Urinary bladder (tissue), 4 donors: ENCODE data around the gene CTNNBL1. TPM values are rescaled to one million over a fixed set of nuclear protein-coding genes. Genes with fewer than 3 reads are reported as not detected.

Experiments used
- DNase-seq: peaks from one replicate; pipeline ENCODE4 v3.0.0-alpha.2; 2015; ENCODE audit errors: extremely low spot score
- H3K27ac ChIP-seq: one replicate; pipeline ENCODE4 v1.5.1; 2013; ENCODE audit warnings: low read depth, mild to moderate bottlenecking, moderate library complexity
- H3K36me3 ChIP-seq: one replicate; pipeline ENCODE4 v1.6.1; 2013; ENCODE audit warnings: mild to moderate bottlenecking, moderate library complexity; ENCODE audit not compliant: insufficient read depth
- H3K4me1 ChIP-seq: one replicate; pipeline ENCODE4 v1.6.1; 2013; ENCODE audit warnings: mild to moderate bottlenecking, moderate library complexity; ENCODE audit not compliant: insufficient read depth
- H3K4me3 ChIP-seq: one replicate; pipeline ENCODE4 v1.5.1; 2013; ENCODE audit warnings: low read depth, low read length
- WGBS: extraction: QIAGEN DNeasy Blood & Tissue Kit; methylation state at CpG from one replicate; pipeline ENCODE4 v1.1.7; 2013; 5-methylcytosine and 5-hydroxymethylcytosine counted together
- polyA plus RNA-seq: library from polyadenylated mRNA; stranded (reverse); fragments of 200-250 nt; gene quantifications from one replicate; pipeline ENCODE4 v1.2.3, GENCODE V29; 2013
- total RNA-seq: library from RNA; depleted of rRNA; stranded (reverse); fragments of >200 nt; gene quantifications from one replicate; pipeline ENCODE4 v1.2.3, GENCODE V29; 2014
- donor health status: healthy with polysubstance abuse.
- donor health status: healthy.

The CTNNBL1 gene
- total and polyA plus RNA-seq, 2 donors, result 22.2 to 39.3 TPM

- DNase-seq, result no peak
- WGBS, result 19% methylated on average over 10 of the region's 10 CpGs
- Histone ChIP-seq H3K27ac (no peak overlapping the region), H3K36me3 (no peaks in the 10 kb centered on the region), H3K4me3 (no peak overlapping the region), H3K4me1 (no peaks in the 10 kb centered on the region)
These were observed 204.6 kb downstream of the CTNNBL1 start for GRCh38 chr20:37898233-37899104.

GRCh38 chr20:37899105-37900045 lies 205.5 kb downstream of the CTNNBL1 start:
- no peak overlapping the region for H3K4me3 ChIP-seq
- WGBS, result 64% methylated on average over 8 of the region's 8 CpGs
- no peaks in the 10 kb centered on the region for H3K4me1 ChIP-seq
- no peak overlapping the region for H3K27ac ChIP-seq
- DNase-seq, result no peak
- H3K36me3 ChIP-seq, result no peaks in the 10 kb centered on the region

GRCh38 chr20:37901240-37901639 lies 207.4 kb downstream of the CTNNBL1 start:
- no peak overlapping the region for H3K27ac ChIP-seq
- WGBS, result 21% methylated on average over 18 of the region's 18 CpGs
- DNase-seq, result no peak
- no peaks in the 10 kb centered on the region for H3K36me3 ChIP-seq
- no peak overlapping the region for H3K4me3 ChIP-seq
- H3K4me1 ChIP-seq, result no peaks in the 10 kb centered on the region

- H3K4me3 ChIP-seq, result no peak overlapping the region
- no peaks in the 10 kb centered on the region for H3K4me1 ChIP-seq
- H3K27ac ChIP-seq, result no peak overlapping the region
- DNase-seq, result no peak
- 12% methylated on average over 38 of the region's 38 CpGs for WGBS
- H3K36me3 ChIP-seq, result no peaks in the 10 kb centered on the region
These were observed 208.0 kb downstream of the CTNNBL1 start for GRCh38 chr20:37901654-37902503.

GRCh38 chr20:37902504-37903313 lies 208.9 kb downstream of the CTNNBL1 start, which contains the start of gene VSTM2L:
TSS of gene VSTM2L (plus strand) at chr20:37903127. CDS start at chr20:37903351, 224 bp downstream.
- Histone ChIP-seq H3K4me1 (no peaks in the 10 kb centered on the region), H3K27ac (no peak within 1 kb of the TSS), H3K4me3 (peak within 1 kb of the TSS; percentile 34), H3K36me3 (no peaks in the 10 kb centered on the region)
- no peak for DNase-seq
- WGBS, result 5% methylated on average over 71 of the region's 71 CpGs

GRCh38 chr20:37903317-37904007 lies 209.6 kb downstream of the CTNNBL1 start:
- WGBS, result 28% methylated on average over 67 of the region's 67 CpGs
- Histone ChIP-seq H3K4me1 (no peaks in the 10 kb centered on the region), H3K4me3 (peak overlapping the region; percentile 34), H3K36me3 (no peaks in the 10 kb centered on the region), H3K27ac (no peak overlapping the region)
- no peak for DNase-seq

- H3K4me3 ChIP-seq, result no peak overlapping the region
- H3K36me3 ChIP-seq, result no peaks in the 10 kb centered on the region
- no peaks in the 10 kb centered on the region for H3K4me1 ChIP-seq
- H3K27ac ChIP-seq, result no peak overlapping the region
- no peak for DNase-seq
- 73% methylated on average over 12 of the region's 12 CpGs for WGBS
These were observed 210.3 kb downstream of the CTNNBL1 start for GRCh38 chr20:37904008-37904642.

GRCh38 chr20:37904845-37905373 lies 211.1 kb downstream of the CTNNBL1 start:
- 80% methylated on average over 8 of the region's 8 CpGs for WGBS
- no peak overlapping the region for H3K4me3 ChIP-seq
- no peaks in the 10 kb centered on the region for H3K36me3 ChIP-seq
- H3K27ac ChIP-seq, result no peak overlapping the region
- no peaks in the 10 kb centered on the region for H3K4me1 ChIP-seq
- no peak for DNase-seq

GRCh38 chr20:37905671-37906613 lies 212.1 kb downstream of the CTNNBL1 start:
- WGBS, result 79% methylated on average over 16 of the region's 16 CpGs
- Histone ChIP-seq H3K4me3 (no peak overlapping the region), H3K36me3 (no peaks in the 10 kb centered on the region), H3K4me1 (no peaks in the 10 kb centered on the region), H3K27ac (no peak overlapping the region)
- DNase-seq, result no peak

- 57% methylated on average over 3 of the region's 3 CpGs for WGBS
These were observed 213.5 kb downstream of the CTNNBL1 start for GRCh38 chr20:37907330-37907676.

More at GRCh38 chr20:37907330-37907676, 213.5 kb downstream of the CTNNBL1 start:
- Histone ChIP-seq H3K36me3 (no peaks in the 10 kb centered on the region), H3K27ac (no peak overlapping the region), H3K4me3 (no peak overlapping the region), H3K4me1 (no peaks in the 10 kb centered on the region)
- DNase-seq, result no peak
